Liver (tissue), 3 donors: ENCODE measurements around the gene MOV10L1.

Experiments used
- ATF3 ChIP-seq: IDR thresholded peaks from 2 replicates; pipeline ENCODE4 v1.6.1; 2016; ENCODE audit warnings: antibody characterized with exemption
- CTCF ChIP-seq: fragments of 150-350 bp; IDR thresholded peaks from 2 replicates; pipeline ENCODE4 v1.5.1; 2017; ENCODE audit warnings: improper control_type of control experiment, low read depth, low read length; ENCODE audit not compliant: missing input control
- GABPA ChIP-seq, 2 donors: IDR thresholded peaks in 1 of 2; conservative IDR thresholded peaks in 1 of 2; 2 replicates each; pipeline ENCODE4 v1.6.1; 2016; ENCODE audit warnings: antibody characterized with exemption in 2 of 2, mild to moderate bottlenecking in 1 of 2, moderate library complexity in 1 of 2
- JUND ChIP-seq, 2 donors: IDR thresholded peaks; 2 replicates each; pipeline ENCODE4 v1.6.1; 2016; ENCODE audit warnings: antibody characterized with exemption in 2 of 2
- MAX ChIP-seq: IDR thresholded peaks from 2 replicates; pipeline ENCODE4 v1.6.1; 2016; ENCODE audit warnings: antibody characterized with exemption
- REST ChIP-seq: IDR thresholded peaks from 2 replicates; pipeline ENCODE4 v1.6.1; 2016; ENCODE audit warnings: antibody characterized with exemption, mild to moderate bottlenecking
- YY1 ChIP-seq: IDR thresholded peaks from 2 replicates; pipeline ENCODE4 v1.6.1; 2016; ENCODE audit warnings: antibody characterized with exemption, mild to moderate bottlenecking
- donor health status: healthy.
- donor health status: healthy.

- TF ChIP-seq CTCF (no peak), GABPA (IDR thresholded peaks at IDR 0.05 in 1 of 2, conservative IDR thresholded peaks at IDR 0.05 in 1 of 2) (no peak), ATF3 (no peak), YY1 (no peak), MAX (no peak), REST (no peak), JUND (IDR thresholded peaks at IDR 0.05) (no peak)
Measured at GRCh38 chr22:50064453-50064852, 25.4 kb upstream of the MOV10L1 start.
